K562 (cell line): ENCODE data around the gene UBE2E1. TPM values are rescaled to one million over a fixed set of nuclear protein-coding genes. Genes with fewer than 3 reads are reported as not detected.

ENCODE experiments used
- ATAC-seq: fragments of 200-7000 bp; cut with Tn5 transposase; 3 replicates; pipeline ENCODE4 v1.9.1; 2020; ENCODE audit warnings: moderate library complexity
- BruUV-seq: library from RNA; stranded (reverse); fragments of 400-500 nt; replicated peaks from 2 replicates; lab custom pipeline; 2021; lab: Mats Ljungman, UMichigan
- CTCF ChIA-PET: fragments of 300-600 bp; formaldehyde crosslinking; extraction: SDS; loops from one replicate; lab custom pipeline; 2021; ENCODE audit warnings: low intra/inter-chr PET ratio; lab: Yijun Ruan, JAX
- POLR2A ChIA-PET: fragments of 300-600, 350-650 bp; sonication (Branson Sonifier 250); formaldehyde crosslinking; extraction: SDS; loops from one replicate; lab custom pipeline; 2021; ENCODE audit warnings: antibody characterized with exemption, inconsistent platforms; lab: Yijun Ruan, JAX
- DNase-seq, 4 experiments: peaks; one replicate each; pipeline versions ENCODE4 v3.0.0 to v3.0.0-alpha.2; 2011 to 2018; ENCODE audit warnings: low spot score in 3 of 4, mixed read lengths in 3 of 4; ENCODE audit errors: extremely low read depth in 1 of 4
- FAIRE-seq: peaks from 2 replicates; lab custom pipeline; 2011; peaks lifted over from hg19 to GRCh38; lab: Jason Lieb, UNC
- H2AFZ ChIP-seq: 2 replicates; pipeline ENCODE4 v1.6.0; 2011; ENCODE audit warnings: low read depth, low read length, control low read depth, inconsistent platforms
- H3K27ac ChIP-seq: fragments of 200-600 bp; 3 replicates; pipeline ENCODE4 v1.8.0; 2011; ENCODE audit warnings: low read depth, mild to moderate bottlenecking, control low read depth, inconsistent platforms, low read length, moderate library complexity, mixed read lengths; ENCODE audit errors: extremely low read depth
- H3K27me3 ChIP-seq, 2 experiments: fragments of 300-600 bp in 1 of 2; 2 replicates in 1 of 2; 3 replicates in 1 of 2; pipeline versions ENCODE4 v1.6.0 to v1.8.0; 2011; ENCODE audit warnings: inconsistent platforms in 2 of 2, low read length in 2 of 2, mild to moderate bottlenecking in 1 of 2, mixed read lengths in 1 of 2, moderate library complexity in 1 of 2; ENCODE audit not compliant: control insufficient read depth in 2 of 2, insufficient read depth in 2 of 2
- H3K36me3 ChIP-seq: fragments of 300-600 bp; 3 replicates; pipeline ENCODE4 v1.8.0; 2011; ENCODE audit warnings: mild to moderate bottlenecking, low read length, inconsistent platforms; ENCODE audit not compliant: control insufficient read depth, insufficient read depth
- H3K4me1 ChIP-seq, 2 experiments: fragments of 200-600 bp in 1 of 2; replicated peaks in 1 of 2; 2 replicates in 1 of 2; 3 replicates in 1 of 2; pipeline versions ENCODE4 v1.5.1 to v1.8.0; 2011; ENCODE audit warnings: inconsistent platforms in 2 of 2, low read length in 2 of 2, mild to moderate bottlenecking in 1 of 2, mixed read lengths in 1 of 2, moderate library complexity in 1 of 2; ENCODE audit not compliant: control insufficient read depth in 2 of 2, insufficient read depth in 2 of 2
- H3K4me2 ChIP-seq: 2 replicates; pipeline ENCODE4 v1.6.1; 2011; ENCODE audit warnings: low read length, control low read depth, inconsistent platforms, mixed read lengths; ENCODE audit not compliant: insufficient read depth
- H3K4me3 ChIP-seq: fragments of 200-600 bp; sonication (generic), shearing (Covaris generic); 2 replicates; pipeline ENCODE4 v1.5.1; 2016; ENCODE audit warnings: control low read depth, inconsistent platforms
- H3K79me2 ChIP-seq: fragments of 200-600 bp; 3 replicates; pipeline ENCODE4 v1.8.0; 2011; ENCODE audit warnings: low read length, inconsistent platforms; ENCODE audit not compliant: control insufficient read depth, insufficient read depth
- H3K9ac ChIP-seq, 2 experiments: 2 replicates each; pipeline versions ENCODE4 v1.6.0 to v1.6.1; 2011; ENCODE audit warnings: low read depth in 2 of 2, low read length in 2 of 2, control low read depth in 1 of 2, inconsistent platforms in 1 of 2, mild to moderate bottlenecking in 1 of 2, mixed read lengths in 1 of 2; ENCODE audit not compliant: insufficient read depth in 1 of 2
- H3K9me1 ChIP-seq: one replicate; pipeline ENCODE4 v1.6.0; 2011; ENCODE audit warnings: inconsistent platforms, mild to moderate bottlenecking, low read length, moderate library complexity; ENCODE audit not compliant: control insufficient read depth, insufficient read depth
- H3K9me3 ChIP-seq: replicated peaks from 2 replicates; pipeline ENCODE4 v1.5.1; 2011; ENCODE audit warnings: low read depth, low read length, inconsistent platforms; ENCODE audit not compliant: control insufficient read depth, insufficient read depth
- H4K20me1 ChIP-seq: replicated peaks from 2 replicates; pipeline ENCODE4 v1.6.1; 2011; ENCODE audit warnings: low read length, inconsistent platforms, mixed read lengths; ENCODE audit not compliant: control insufficient read depth, insufficient read depth
- CEBPB ChIP-seq: fragments of 450-650 bp; IDR thresholded peaks from 2 replicates; pipeline ENCODE4 v1.6.1; 2016; ENCODE audit warnings: missing genetic modification characterization, missing compliant biosample characterization
- CEBPG ChIP-seq, 3 experiments: fragments of 200-800 bp in 1 of 3; sonication (Bioruptor generic) in 1 of 3; sonication (generic) in 1 of 3; formaldehyde crosslinking in 1 of 3; IDR thresholded peaks in 2 of 3; conservative IDR thresholded peaks in 1 of 3; 2 replicates each; pipeline versions ENCODE4 v1.6.1 to v1.8.0; 2016 to 2022; ENCODE audit warnings: missing compliant biosample characterization in 2 of 3, missing genetic modification characterization in 2 of 3, mild to moderate bottlenecking in 1 of 3, missing genetic modification reagents in 1 of 3
- ETS2 ChIP-seq: IDR thresholded peaks from 2 replicates; pipeline ENCODE4 v1.6.1; 2016; ENCODE audit warnings: borderline replicate concordance, missing genetic modification characterization, mild to moderate bottlenecking, moderate library complexity, missing compliant biosample characterization; ENCODE audit not compliant: poor library complexity, severe bottlenecking
- MTA3 ChIP-seq: fragments of 450-650 bp; formaldehyde crosslinking; IDR thresholded peaks from 2 replicates; pipeline ENCODE4 v1.6.1; 2017; ENCODE audit warnings: mild to moderate bottlenecking, borderline replicate concordance
- MYC ChIP-seq, 2 experiments: fragments of 250-450 bp in 1 of 2; sonication (Bioruptor Pico) in 1 of 2; IDR thresholded peaks; 2 replicates each; pipeline versions ENCODE4 v1.5.1 to v1.6.1; 2012 to 2021; ENCODE audit warnings: low read depth in 2 of 2, borderline replicate concordance in 1 of 2, improper control_type of control experiment in 1 of 2, low read length in 1 of 2, mild to moderate bottlenecking in 1 of 2, moderate library complexity in 1 of 2
- NFATC3 ChIP-seq: fragments of 450-650 bp; IDR thresholded peaks from 2 replicates; pipeline ENCODE4 v1.6.1; 2017; ENCODE audit warnings: mild to moderate bottlenecking
- PYGO2 ChIP-seq: fragments of 450-650 bp; IDR thresholded peaks from 2 replicates; pipeline ENCODE4 v1.6.1; 2016; ENCODE audit warnings: mild to moderate bottlenecking, missing genetic modification characterization, moderate library complexity, missing compliant biosample characterization
- SRSF9 ChIP-seq: fragments of 200-400 bp; formaldehyde crosslinking; IDR thresholded peaks from 2 replicates; pipeline ENCODE4 v1.6.1; 2017; ENCODE audit warnings: low read depth, low read length, borderline replicate concordance
- ZNF444 ChIP-seq: fragments of 250-450 bp; sonication (Bioruptor Pico); IDR thresholded peaks from 2 replicates; pipeline ENCODE4 v1.4.0; 2020; ENCODE audit warnings: mild to moderate bottlenecking, moderate library complexity
- ZZZ3 ChIP-seq: fragments of 450-650 bp; IDR thresholded peaks from 2 replicates; pipeline ENCODE4 v1.6.1; 2016; ENCODE audit warnings: antibody characterized with exemption, mild to moderate bottlenecking, moderate library complexity
- WGBS: fragments of 100-300 bp; shearing (Covaris generic); methylation state at CpG from one replicate; pipeline ENCODE4 v1.1.6; 2016; ENCODE audit warnings: low coverage, mixed read lengths; ENCODE audit not compliant: insufficient coverage; ENCODE audit errors: missing lambda C conversion rate; 5-methylcytosine and 5-hydroxymethylcytosine counted together
- in situ Hi-C: fragments of 300-500 bp; cut with MboI; formaldehyde crosslinking; loops from 4 replicates; pipeline ENCODE4 v1.15.0; 2018; ENCODE audit warnings: inconsistent platforms, mixed read lengths
- intact Hi-C: fragments of 100-400 bp; cut with micrococcal nuclease; formaldehyde crosslinking; loops from 2 replicates; pipeline ENCODE4 v1.14.2; 2022
- polyA plus RNA-seq, 8 experiments: library from polyadenylated mRNA; depleted of rRNA in 4 of 8; stranded (reverse) in 5 of 8; unstranded in 3 of 8; fragments of >200 nt; fragmentation: Nextera tagmentation in 2 of 8; fragmentation: Illumina TruSeq in 1 of 8; extraction: Ambion mirVana in 2 of 8; extraction: Trizol in 1 of 8; gene quantifications; 2 replicates each; pipeline versions ENCODE4 v1.2.1 to v1.2.3, GENCODE V29; 2011 to 2014; ENCODE audit warnings: inconsistent platforms in 1 of 8, missing spikeins in 1 of 8
- total RNA-seq, 7 experiments: library from RNA; depleted of rRNA in 6 of 7; stranded (reverse); fragments of >200 nt in 6 of 7; fragmentation: Illumina TruSeq in 2 of 7; extraction: Trizol in 2 of 7; gene quantifications; 2 replicates each; pipeline versions ENCODE4 v1.2.1 to v1.2.3, GENCODE V29; 2011 to 2021; ENCODE audit warnings: low replicate concordance in 1 of 7
- TF ChIP-seq, protein P1 (sequence below): fragments of 250-450 bp; sonication (Bioruptor Pico); IDR thresholded peaks from 2 replicates; pipeline ENCODE4 v1.8.0; 2021; ENCODE audit warnings: borderline replicate concordance, mild to moderate bottlenecking, moderate library complexity; ENCODE audit not compliant: poor library complexity, severe bottlenecking
- TF ChIP-seq, protein P2 (sequence below), 3 experiments: IDR thresholded peaks in 2 of 3; conservative IDR thresholded peaks in 1 of 3; 2 replicates each; pipeline ENCODE4 v1.5.1; 2011 to 2012; ENCODE audit warnings: low read length in 3 of 3, mild to moderate bottlenecking in 3 of 3, control low read depth in 2 of 3, improper control_type of control experiment in 1 of 3, inconsistent platforms in 1 of 3, low read depth in 1 of 3, mixed read lengths in 1 of 3, moderate library complexity in 1 of 3; ENCODE audit not compliant: insufficient read depth in 2 of 3

Gene UBE2E1
- total and polyA plus RNA-seq, 9 of the 15 experiments (the other 6 are each of a cell fraction or from before 2014, with no cell fraction given): 54.4 to 294 (median 165) TPM

DNA sequence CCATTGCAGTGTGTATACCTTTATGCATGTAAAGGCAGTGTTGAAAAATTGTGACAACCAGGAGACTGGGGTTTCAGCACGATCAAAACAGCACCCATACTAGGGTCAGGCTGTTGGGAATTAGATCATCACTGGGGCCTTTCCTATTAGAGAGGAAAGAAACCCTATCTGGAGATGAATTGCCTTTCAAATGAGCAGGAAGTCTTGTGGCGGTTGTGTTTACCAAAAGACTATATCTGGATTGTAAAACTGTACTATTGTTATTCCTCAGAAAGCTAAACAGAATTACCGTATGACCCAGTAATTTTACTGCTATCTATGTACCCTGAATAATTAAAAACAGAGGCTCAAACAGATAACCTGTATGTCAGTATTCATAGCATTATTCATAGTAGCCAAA lies 10.1 kb downstream of the UBE2E1 start:
- intact Hi-C loops: no loop called here
- Histone ChIP-seq H3K27me3 (no peaks in the 10 kb centered on the region), H3K79me2 (peaks cover 85% of the 10 kb centered on the region), H3K4me2 (no peak overlapping the region), H3K9me1 (no peaks in the 10 kb centered on the region), H3K36me3 (peaks cover 46% of the 10 kb centered on the region), H3K9me3 (no peaks in the 10 kb centered on the region), H3K4me1 (peaks cover 2 to 5% of the 10 kb centered on the region in 2 experiments), H4K20me1 (peaks cover 9% of the 10 kb centered on the region), H3K9ac (no peak overlapping the region), H3K27ac (no peak overlapping the region), H2AFZ (no peak overlapping the region), H3K4me3 (no peak overlapping the region)
- FAIRE-seq (no peak), ATAC-seq (no peak), DNase-seq (no peak)
- POLR2A ChIA-PET: interaction anchor here (0.7 kb wide), 1 partner anchor 25 kb away, joined by 3 read pairs; no protein-coding TSS in a partner anchor
- 66% methylated on average over 3 of the region's 3 CpGs for WGBS
- no TSS peak for BruUV-seq
- CTCF ChIA-PET: no interaction called here
- TF ChIP-seq ZZZ3 (no peak), ETS2 (tag) (no peak), ZNF444 (CRISPR knock-in tag) (no peak), PYGO2 (tag) (no peak), SRSF9 (no peak)
- in situ Hi-C loops: no loop called here

DNA sequence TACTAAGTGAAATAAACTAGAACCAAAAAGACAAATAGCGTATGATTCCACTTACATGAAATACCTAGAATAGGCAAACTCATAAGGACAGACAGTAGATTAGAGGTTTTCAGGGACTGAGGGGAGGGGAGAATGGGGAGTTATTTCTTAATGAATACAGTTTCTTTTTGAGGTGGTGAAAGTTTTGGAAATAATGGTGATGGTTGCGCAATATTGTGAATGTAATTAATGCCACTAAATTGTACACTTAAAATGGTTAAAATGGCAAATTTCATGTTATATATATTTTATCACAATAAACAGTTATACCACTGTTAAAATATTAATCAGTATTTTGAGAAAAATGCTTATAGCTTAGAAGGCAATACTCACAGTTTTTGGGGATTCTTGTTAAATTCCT lies 11.0 kb downstream of the UBE2E1 start:
- no TSS peak for BruUV-seq
- no peaks in the 10 kb centered on the region for H3K27me3 ChIP-seq
- in situ Hi-C loops: no loop called here
- no peak overlapping the region for H3K9ac ChIP-seq
- peaks cover 83% of the 10 kb centered on the region for H3K79me2 ChIP-seq
- no peak overlapping the region for H3K27ac ChIP-seq
- H3K9me3 ChIP-seq: no peaks in the 10 kb centered on the region
- H3K4me2 ChIP-seq: no peak overlapping the region
- intact Hi-C loops: no loop called here
- no peak overlapping the region for H3K4me3 ChIP-seq
- CTCF ChIA-PET: no interaction called here
- DNase-seq: no peak
- H3K36me3 ChIP-seq: peaks cover 39% of the 10 kb centered on the region
- no peak for ATAC-seq
- POLR2A ChIA-PET: interaction anchor here (0.6 to 5.8 kb wide), 6 partner anchors 10 to 88 kb away, joined by 3 to 41 read pairs (median 3); no protein-coding TSS in a partner anchor
- no peak for FAIRE-seq
- no peaks in the 10 kb centered on the region for H3K9me1 ChIP-seq
- H4K20me1 ChIP-seq: peaks cover 13% of the 10 kb centered on the region
- WGBS: 98% methylated on average over 2 of the region's 2 CpGs
- H3K4me1 ChIP-seq: peaks cover 0 to 7% of the 10 kb centered on the region in 2 experiments; a peak in 4 of 5 replicates
- H2AFZ ChIP-seq: no peak overlapping the region
- TF ChIP-seq MTA3 (no peak), CEBPG (CRISPR knock-in tag; IDR thresholded peaks at IDR 0.05) (no peak), CEBPG (tag; conservative IDR thresholded peaks at IDR 0.05 in 1 of 2, IDR thresholded peaks at IDR 0.05 in 1 of 2) (peak; percentile 85 to 100), NFATC3 (no peak), MYC (IDR thresholded peaks at IDR 0.05; ENCODE audit: low read depth, low read length) (no peak), MYC (CRISPR knock-in tag; IDR thresholded peaks at IDR 0.05; ENCODE audit: borderline replicate concordance, low read depth) (no peak), CEBPB (peak; percentile 98)
- TF ChIP-seq, protein P1, sequence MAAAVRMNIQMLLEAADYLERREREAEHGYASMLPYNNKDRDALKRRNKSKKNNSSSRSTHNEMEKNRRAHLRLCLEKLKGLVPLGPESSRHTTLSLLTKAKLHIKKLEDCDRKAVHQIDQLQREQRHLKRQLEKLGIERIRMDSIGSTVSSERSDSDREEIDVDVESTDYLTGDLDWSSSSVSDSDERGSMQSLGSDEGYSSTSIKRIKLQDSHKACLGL (CRISPR knock-in tag): no peak
- TF ChIP-seq, protein P2, sequence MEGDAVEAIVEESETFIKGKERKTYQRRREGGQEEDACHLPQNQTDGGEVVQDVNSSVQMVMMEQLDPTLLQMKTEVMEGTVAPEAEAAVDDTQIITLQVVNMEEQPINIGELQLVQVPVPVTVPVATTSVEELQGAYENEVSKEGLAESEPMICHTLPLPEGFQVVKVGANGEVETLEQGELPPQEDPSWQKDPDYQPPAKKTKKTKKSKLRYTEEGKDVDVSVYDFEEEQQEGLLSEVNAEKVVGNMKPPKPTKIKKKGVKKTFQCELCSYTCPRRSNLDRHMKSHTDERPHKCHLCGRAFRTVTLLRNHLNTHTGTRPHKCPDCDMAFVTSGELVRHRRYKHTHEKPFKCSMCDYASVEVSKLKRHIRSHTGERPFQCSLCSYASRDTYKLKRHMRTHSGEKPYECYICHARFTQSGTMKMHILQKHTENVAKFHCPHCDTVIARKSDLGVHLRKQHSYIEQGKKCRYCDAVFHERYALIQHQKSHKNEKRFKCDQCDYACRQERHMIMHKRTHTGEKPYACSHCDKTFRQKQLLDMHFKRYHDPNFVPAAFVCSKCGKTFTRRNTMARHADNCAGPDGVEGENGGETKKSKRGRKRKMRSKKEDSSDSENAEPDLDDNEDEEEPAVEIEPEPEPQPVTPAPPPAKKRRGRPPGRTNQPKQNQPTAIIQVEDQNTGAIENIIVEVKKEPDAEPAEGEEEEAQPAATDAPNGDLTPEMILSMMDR (IDR thresholded peaks at IDR 0.05 in 2 of 3, conservative IDR thresholded peaks at IDR 0.05 in 1 of 3; ENCODE audit: insufficient read depth in 2 of 3, low read depth in 1 of 3, low read length in 3 of 3): no peak
